ENCODE data around the gene TCERG1L. TPM values are rescaled to one million over a fixed set of nuclear protein-coding genes. Genes with fewer than 3 reads are reported as not detected.

Gene TCERG1L
- total RNA-seq, 2 experiments from 2014 or later: not detected

- intact Hi-C loops (cut with micrococcal nuclease): no loop called here
- Mint-ChIP-seq H3K9me3 (no peaks in the 10 kb centered on the region), H3K4me3 (no peak overlapping the region), H3K4me1 (ENCODE audit: low read depth) (no peaks in the 10 kb centered on the region), H3K27ac (no peak overlapping the region), H3K36me3 (ENCODE audit: low read depth) (no peaks in the 10 kb centered on the region), H3K27me3 (no peaks in the 10 kb centered on the region)
- DNase-seq (no peak), ATAC-seq (no peak)
- CTCF ChIA-PET: no interaction called here
- POLR2A ChIA-PET: no interaction called here
- no peak for TF ChIP-seq CTCF (IDR thresholded peaks at IDR 0.05)
Measured at GRCh38 chr10:131219955-131220489, 91.5 kb downstream of the TCERG1L start.

GRCh38 chr10:131219584-131219886 lies 92.0 kb downstream of the TCERG1L start:
- POLR2A ChIA-PET: no interaction called here

GRCh38 chr10:131218811-131219583 lies 92.5 kb downstream of the TCERG1L start:
- H3K9me3 Mint-ChIP-seq: no peaks in the 10 kb centered on the region
- no peaks in the 10 kb centered on the region for H3K36me3 Mint-ChIP-seq (ENCODE audit: low read depth)
- intact Hi-C loops (cut with micrococcal nuclease): no loop called here
- H3K27me3 Mint-ChIP-seq: no peaks in the 10 kb centered on the region
- no peak for TF ChIP-seq CTCF (IDR thresholded peaks at IDR 0.05)
- no peak overlapping the region for H3K27ac Mint-ChIP-seq
- DNase-seq (no peak), ATAC-seq (no peak)
- ChIA-PET POLR2A (no interaction called here), CTCF (no interaction called here)
- no peak overlapping the region for H3K4me3 Mint-ChIP-seq
- H3K4me1 Mint-ChIP-seq (ENCODE audit: low read depth): no peaks in the 10 kb centered on the region

More at GRCh38 chr10:131219584-131219886, 92.0 kb downstream of the TCERG1L start:
- Mint-ChIP-seq H3K36me3 (ENCODE audit: low read depth) (no peaks in the 10 kb centered on the region), H3K4me3 (no peak overlapping the region), H3K9me3 (no peaks in the 10 kb centered on the region), H3K27ac (no peak overlapping the region), H3K4me1 (ENCODE audit: low read depth) (no peaks in the 10 kb centered on the region), H3K27me3 (no peaks in the 10 kb centered on the region)
- ATAC-seq: no peak
- no peak for TF ChIP-seq CTCF (IDR thresholded peaks at IDR 0.05)
- no peak for DNase-seq
- intact Hi-C loops (cut with micrococcal nuclease): no loop called here
- CTCF ChIA-PET: no interaction called here

GRCh38 chr10:131216681-131217230 lies 94.8 kb downstream of the TCERG1L start:
- no peaks in the 10 kb centered on the region for H3K4me1 Mint-ChIP-seq (ENCODE audit: low read depth)
- DNase-seq: no peak
- H3K9me3 Mint-ChIP-seq: no peaks in the 10 kb centered on the region
- ATAC-seq: no peak
- H3K36me3 Mint-ChIP-seq (ENCODE audit: low read depth): no peaks in the 10 kb centered on the region
- peaks cover 1% of the 10 kb centered on the region for H3K27me3 Mint-ChIP-seq
- no peak overlapping the region for H3K27ac Mint-ChIP-seq
- TF ChIP-seq CTCF (IDR thresholded peaks at IDR 0.05): no peak
- POLR2A ChIA-PET: no interaction called here
- CTCF ChIA-PET: no interaction called here
- no peak overlapping the region for H3K4me3 Mint-ChIP-seq
- intact Hi-C loops (cut with micrococcal nuclease): no loop called here

- H3K27me3 Mint-ChIP-seq: peaks cover 1% of the 10 kb centered on the region
- H3K27ac Mint-ChIP-seq: no peak overlapping the region
- CTCF ChIA-PET: no interaction called here
Measured at GRCh38 chr10:131215776-131216175, 95.7 kb downstream of the TCERG1L start.

More at GRCh38 chr10:131215776-131216175, 95.7 kb downstream of the TCERG1L start:
- intact Hi-C loops (cut with micrococcal nuclease): no loop called here
- DNase-seq (no peak), ATAC-seq (no peak)
- Mint-ChIP-seq H3K4me3 (no peak overlapping the region), H3K9me3 (no peaks in the 10 kb centered on the region), H3K36me3 (ENCODE audit: low read depth) (no peaks in the 10 kb centered on the region), H3K4me1 (ENCODE audit: low read depth) (no peaks in the 10 kb centered on the region)
- POLR2A ChIA-PET: no interaction called here
- no peak for TF ChIP-seq CTCF (IDR thresholded peaks at IDR 0.05)
